SJSA1 (cell line): ENCODE measurements around the gene TMEM234. TPM values are rescaled to one million over a fixed set of nuclear protein-coding genes. Genes with fewer than 3 reads are reported as not detected.
A peak's percentile ranks its signal among the peaks of the same experiment; 100 is the strongest.

Source experiments
- DNase-seq, 2 experiments: peaks; one replicate each; pipeline ENCODE4 v3.0.0-alpha.2; 2015 to 2020; ENCODE audit warnings: low spot score in 2 of 2, low read depth in 1 of 2
- H3K27ac ChIP-seq: fragments of 250-450 bp; sonication (Bioruptor Pico); 2 replicates; pipeline ENCODE4 v1.5.1; 2020; ENCODE audit warnings: mild to moderate bottlenecking, moderate library complexity
- H3K27me3 ChIP-seq: fragments of 250-450 bp; sonication (Bioruptor Pico); replicated peaks from 2 replicates; pipeline ENCODE4 v1.5.1; 2020; ENCODE audit warnings: mild to moderate bottlenecking, moderate library complexity
- H3K36me3 ChIP-seq: fragments of 250-450 bp; sonication (Bioruptor Pico); 2 replicates; pipeline ENCODE4 v1.5.1; 2020; ENCODE audit warnings: mild to moderate bottlenecking
- H3K4me1 ChIP-seq: fragments of 250-450 bp; sonication (Bioruptor Pico); replicated peaks from 2 replicates; pipeline ENCODE4 v1.6.1; 2021; ENCODE audit warnings: mild to moderate bottlenecking
- H3K4me3 ChIP-seq: fragments of 250-450 bp; sonication (Bioruptor Pico); 2 replicates; pipeline ENCODE4 v1.5.1; 2020; ENCODE audit warnings: mild to moderate bottlenecking
- H3K9me3 ChIP-seq: fragments of 250-450 bp; sonication (Bioruptor Pico); replicated peaks from 2 replicates; pipeline ENCODE4 v1.5.1; 2020; ENCODE audit warnings: mild to moderate bottlenecking
- total RNA-seq: library from RNA; depleted of rRNA; stranded (reverse); fragments of >200 nt; shearing (Covaris generic); gene quantifications from 2 replicates; pipeline ENCODE4 v1.2.3, GENCODE V29; 2014

The TMEM234 gene
- total RNA-seq, 1 experiment from 2014 or later = 9.2 TPM

GRCh38 chr1:32224285-32224684 is 2.1 kb upstream of the TMEM234 start:
- Histone ChIP-seq H3K36me3 (peaks cover 80% of the 10 kb centered on the region), H3K4me1 (peaks cover 23% of the 10 kb centered on the region), H3K4me3 (no peak overlapping the region), H3K9me3 (no peaks in the 10 kb centered on the region), H3K27me3 (no peaks in the 10 kb centered on the region), H3K27ac (no peak overlapping the region)
- no peak for DNase-seq

DNA sequence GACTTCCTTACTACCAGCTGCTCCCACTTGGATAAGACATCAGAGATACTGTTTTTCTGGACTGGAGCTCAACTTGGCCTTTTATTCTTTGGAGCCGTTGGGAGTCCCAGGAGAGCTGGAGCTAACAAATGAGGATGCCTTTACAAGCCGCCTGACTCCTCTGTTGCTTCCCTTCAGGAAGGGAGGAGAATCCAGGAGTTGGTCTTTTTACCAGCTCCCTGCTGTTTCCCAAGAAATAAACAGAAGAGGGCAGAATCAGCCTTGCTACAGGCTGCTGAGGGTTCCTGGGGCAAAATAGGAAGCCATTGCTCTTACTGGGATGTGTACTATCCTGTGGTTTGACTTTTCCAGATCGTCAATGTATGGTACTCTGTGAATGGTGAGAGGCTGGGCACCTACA is 1.5 kb upstream of the TMEM234 start:
- peak overlapping the region; percentile 68; the same call in 1 of the 2 replicates for H3K4me3 ChIP-seq
- no peak for DNase-seq
- H3K4me1 ChIP-seq = peaks cover 23% of the 10 kb centered on the region
- no peak overlapping the region for H3K27ac ChIP-seq
- H3K9me3 ChIP-seq = no peaks in the 10 kb centered on the region
- H3K36me3 ChIP-seq = peaks cover 74% of the 10 kb centered on the region
- H3K27me3 ChIP-seq = no peaks in the 10 kb centered on the region

- DNase-seq = no peak
- H3K4me3 ChIP-seq = peak overlapping the region; percentile 68
- peaks cover 23% of the 10 kb centered on the region for H3K4me1 ChIP-seq
- no peaks in the 10 kb centered on the region for H3K9me3 ChIP-seq
- H3K27ac ChIP-seq = peak overlapping the region; percentile 95
- no peaks in the 10 kb centered on the region for H3K27me3 ChIP-seq
- H3K36me3 ChIP-seq = peaks cover 67% of the 10 kb centered on the region
Measured at GRCh38 chr1:32221581-32221979, 573 bp downstream of the TMEM234 start.

DNA sequence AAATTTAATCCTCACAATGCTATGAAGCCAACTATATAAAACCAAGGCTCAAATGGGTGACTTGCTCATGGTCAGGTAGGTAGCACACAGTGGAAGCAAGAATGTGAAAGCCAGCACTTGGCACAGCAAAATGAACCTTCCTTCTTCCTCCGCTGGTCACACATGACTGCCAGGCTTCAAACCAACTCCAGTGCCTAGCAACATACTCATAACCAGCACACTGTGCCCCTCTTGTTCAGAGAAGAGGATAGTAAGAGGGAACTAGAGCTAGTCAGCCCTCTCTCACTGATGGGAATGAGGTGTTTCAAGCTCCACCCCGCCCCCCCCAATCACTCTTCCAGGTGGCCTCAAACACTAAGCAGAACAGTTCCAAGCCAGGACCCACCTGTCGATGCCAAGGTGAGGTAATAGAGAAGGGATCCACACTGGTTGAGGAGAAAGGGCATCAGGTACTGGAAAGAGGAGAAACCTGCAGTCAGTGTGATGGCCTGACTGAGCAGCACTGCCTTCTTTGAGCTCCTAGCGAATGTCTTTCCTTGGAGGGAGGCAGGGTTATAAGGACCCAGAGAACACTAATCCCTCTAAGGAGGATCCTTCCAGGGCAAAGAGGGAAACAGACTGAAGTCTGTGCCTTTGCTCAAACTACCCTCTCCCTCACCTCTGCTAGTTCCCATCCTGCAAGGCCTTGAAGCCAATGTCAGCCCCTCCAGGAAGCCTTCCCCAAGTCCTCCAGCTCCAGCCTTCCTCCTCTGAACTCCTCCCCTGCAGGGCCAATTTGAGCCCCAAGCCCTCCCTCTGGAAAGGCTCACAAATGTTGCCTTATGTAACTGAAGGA is 1.2 kb downstream of the TMEM234 start:
- DNase-seq = no peak
- no peaks in the 10 kb centered on the region for H3K9me3 ChIP-seq
- no peak overlapping the region for H3K27ac ChIP-seq
- H3K4me1 ChIP-seq = peaks cover 23% of the 10 kb centered on the region
- H3K36me3 ChIP-seq = peaks cover 67% of the 10 kb centered on the region
- peak overlapping the region; percentile 68 for H3K4me3 ChIP-seq
- H3K27me3 ChIP-seq = no peaks in the 10 kb centered on the region

- H3K9me3 ChIP-seq = no peaks in the 10 kb centered on the region
- H3K4me3 ChIP-seq = no peak overlapping the region
- H3K4me1 ChIP-seq = peaks cover 21% of the 10 kb centered on the region
- H3K27me3 ChIP-seq = no peaks in the 10 kb centered on the region
- no peak overlapping the region for H3K27ac ChIP-seq
- DNase-seq = no peak
- peaks cover 63% of the 10 kb centered on the region for H3K36me3 ChIP-seq
Measured at GRCh38 chr1:32219022-32219421, 3.1 kb downstream of the TMEM234 start.

- H3K4me1 ChIP-seq = peaks cover 7% of the 10 kb centered on the region
- peaks cover 47% of the 10 kb centered on the region for H3K36me3 ChIP-seq
- H3K27ac ChIP-seq = no peak overlapping the region
- no peak overlapping the region for H3K4me3 ChIP-seq
- no peaks in the 10 kb centered on the region for H3K9me3 ChIP-seq
- no peak for DNase-seq
- no peaks in the 10 kb centered on the region for H3K27me3 ChIP-seq
Measured at GRCh38 chr1:32216566-32216965, 5.6 kb downstream of the TMEM234 start.

DNA sequence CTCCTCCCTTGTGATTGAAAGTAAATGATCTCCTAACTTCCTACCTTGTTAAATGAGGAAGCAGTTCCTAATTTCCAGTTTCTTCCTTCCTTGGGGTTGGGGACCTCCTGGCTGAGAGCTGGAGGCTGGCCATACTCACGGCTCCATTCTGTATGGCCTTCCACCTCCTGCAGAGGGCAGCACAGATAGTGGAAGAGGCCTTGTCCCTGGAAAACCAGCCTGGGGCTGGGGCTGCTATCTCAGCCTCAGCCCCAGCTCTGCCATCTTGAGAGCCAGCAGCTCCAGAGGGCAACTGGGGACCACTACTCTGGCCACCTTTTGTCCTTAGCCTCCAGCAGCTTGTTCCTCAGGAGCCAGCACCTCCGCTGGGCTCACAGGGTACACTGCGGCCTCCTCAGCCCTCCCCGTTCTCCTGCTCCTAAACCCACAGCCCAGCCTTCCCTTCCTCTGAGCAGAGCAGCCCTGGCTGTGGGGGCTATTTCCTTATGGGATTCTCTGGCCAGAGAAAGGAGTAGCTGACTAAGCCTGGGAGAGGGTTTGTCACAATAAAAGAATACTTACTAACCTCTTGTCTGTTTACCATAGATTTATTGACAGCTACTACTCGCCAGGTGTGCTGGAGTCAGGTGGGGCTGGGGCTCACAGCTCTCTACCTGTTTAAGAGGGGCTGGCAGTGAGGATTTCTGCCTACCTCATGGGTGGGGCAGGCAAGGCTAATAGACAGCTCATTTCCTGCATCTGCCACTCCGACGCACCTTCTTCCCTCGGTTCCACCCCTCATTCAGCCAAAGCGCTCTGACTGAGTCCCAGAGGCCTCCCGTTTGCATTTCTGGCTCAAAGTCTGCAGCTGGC is 6.3 kb downstream of the TMEM234 start:
- peak; percentile 58 to 76 for DNase-seq

DNA sequence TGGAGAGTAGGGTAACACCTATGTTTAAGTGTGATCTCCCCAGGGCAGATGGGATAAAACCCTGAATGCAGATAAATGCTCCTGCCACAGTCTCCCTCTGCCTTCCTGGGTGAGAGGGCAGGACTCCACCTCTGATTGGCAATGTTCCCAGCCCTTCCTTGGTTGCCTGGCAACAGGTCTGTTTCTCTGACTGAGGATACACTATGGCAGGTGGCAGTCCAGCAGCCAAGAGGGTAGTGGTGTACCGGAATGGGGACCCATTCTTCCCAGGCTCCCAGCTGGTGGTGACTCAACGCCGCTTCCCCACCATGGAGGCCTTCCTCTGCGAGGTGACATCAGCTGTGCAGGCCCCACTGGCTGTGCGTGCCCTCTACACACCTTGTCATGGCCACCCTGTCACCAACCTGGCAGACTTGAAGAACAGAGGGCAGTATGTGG is 13.2 kb downstream of the TMEM234 start, which contains the start of gene DCDC2B:
Gene DCDC2B (plus strand): TSS at position 199 of the 438 bp plus-strand sequence. CDS start 5 bp downstream, at position 204.
- DNase-seq = no peak
- Histone ChIP-seq H3K27ac (no peak within 1 kb of the TSS), H3K9me3 (no peaks in the 10 kb centered on the region), H3K4me1 (peaks cover 15% of the 10 kb centered on the region), H3K36me3 (peaks cover 24% of the 10 kb centered on the region), H3K4me3 (no peak within 1 kb of the TSS), H3K27me3 (no peaks in the 10 kb centered on the region)

More for the DNA sequence above, 6.3 kb downstream of the TMEM234 start:
- Histone ChIP-seq H3K9me3 (no peaks in the 10 kb centered on the region), H3K27ac (no peak overlapping the region), H3K36me3 (peaks cover 47% of the 10 kb centered on the region), H3K4me3 (no peak overlapping the region), H3K27me3 (no peaks in the 10 kb centered on the region), H3K4me1 (no peaks in the 10 kb centered on the region; the same call in 1 of the 2 replicates)

GRCh38 chr1:32208469-32208868 is 13.7 kb downstream of the TMEM234 start:
- Histone ChIP-seq H3K36me3 (peaks cover 20% of the 10 kb centered on the region), H3K4me3 (no peak overlapping the region), H3K4me1 (peaks cover 15% of the 10 kb centered on the region), H3K27me3 (no peaks in the 10 kb centered on the region), H3K27ac (no peak overlapping the region), H3K9me3 (no peaks in the 10 kb centered on the region)
- DNase-seq = no peak

GRCh38 chr1:32205401-32206370 is 16.5 kb downstream of the TMEM234 start, which contains the start of gene IQCC:
TSS of gene IQCC (plus strand) at chr1:32205671. CDS start at chr1:32205682, 11 bp downstream.
- Histone ChIP-seq H3K27ac (peak within 1 kb of the TSS; percentile 64), H3K9me3 (no peaks in the 10 kb centered on the region), H3K4me1 (peaks cover 26% of the 10 kb centered on the region), H3K27me3 (no peaks in the 10 kb centered on the region), H3K36me3 (peaks cover 20% of the 10 kb centered on the region), H3K4me3 (peak within 1 kb of the TSS; percentile 55)
- peak; percentile 71 to 85 for DNase-seq

- no peaks in the 10 kb centered on the region for H3K9me3 ChIP-seq
- no peaks in the 10 kb centered on the region for H3K27me3 ChIP-seq
- no peak for DNase-seq
- peak overlapping the region; percentile 55 for H3K4me3 ChIP-seq
- peak overlapping the region; percentile 64 for H3K27ac ChIP-seq
- peaks cover 28% of the 10 kb centered on the region for H3K4me1 ChIP-seq
- peaks cover 20% of the 10 kb centered on the region for H3K36me3 ChIP-seq
Measured at GRCh38 chr1:32204943-32205361, 17.2 kb downstream of the TMEM234 start.

- peak; percentile 52 to 77 for DNase-seq
- H3K36me3 ChIP-seq = peaks cover 30% of the 10 kb centered on the region
- no peaks in the 10 kb centered on the region for H3K27me3 ChIP-seq
- H3K4me1 ChIP-seq = peaks cover 29% of the 10 kb centered on the region
- H3K9me3 ChIP-seq = no peaks in the 10 kb centered on the region
- H3K4me3 ChIP-seq = peak overlapping the region; percentile 49
- peak overlapping the region; percentile 29 for H3K27ac ChIP-seq
Measured at GRCh38 chr1:32201011-32201855, 20.9 kb downstream of the TMEM234 start.
